CD14-positive monocyte (primary cell): ENCODE data around the gene TMEM205. TPM values are rescaled to one million over a fixed set of nuclear protein-coding genes. Genes with fewer than 3 reads are reported as not detected.
A peak's percentile ranks its signal among the peaks of the same experiment; 100 is the strongest.
"Not testable (repeated sequence)": the region's sequence is repeated elsewhere in the genome, so short reads cannot be mapped to it uniquely, and the experiment has no call there.

Source experiments
- DNase-seq, 3 donors: peaks; one replicate each; pipeline ENCODE4 v3.0.0-alpha.2; 2011 to 2022
- H2AFZ ChIP-seq: 2 replicates; pipeline ENCODE4 v1.6.0; 2012; ENCODE audit warnings: mild to moderate bottlenecking, low read depth, low read length, inconsistent platforms; ENCODE audit not compliant: insufficient read depth, poor library complexity, severe bottlenecking
- H3K27ac ChIP-seq, 2 donors: 1 replicate in 1 of 2; 2 replicates in 1 of 2; pipeline ENCODE4 v1.5.1; 2012 to 2013; ENCODE audit warnings: low read length in 2 of 2, control low read depth in 1 of 2, inconsistent platforms in 1 of 2, low read depth in 1 of 2, mild to moderate bottlenecking in 1 of 2
- H3K27me3 ChIP-seq, 2 donors: one replicate each; pipeline versions ENCODE4 v1.6.0 to v1.6.1; 2011 to 2013; ENCODE audit warnings: low read length in 2 of 2; ENCODE audit not compliant: control insufficient read depth in 2 of 2, insufficient read depth in 2 of 2
- H3K36me3 ChIP-seq, 2 donors: replicated peaks in 1 of 2; 1 replicate in 1 of 2; 2 replicates in 1 of 2; pipeline versions ENCODE4 v1.5.1 to v1.6.1; 2012 to 2013; ENCODE audit warnings: low read length in 2 of 2, control low read depth in 1 of 2, inconsistent platforms in 1 of 2, mild to moderate bottlenecking in 1 of 2; ENCODE audit not compliant: insufficient read depth in 2 of 2, control insufficient read depth in 1 of 2
- H3K4me1 ChIP-seq, 2 donors: 1 replicate in 1 of 2; 2 replicates in 1 of 2; pipeline versions ENCODE4 v1.5.1 to v1.6.1; 2012 to 2013; ENCODE audit warnings: low read length in 2 of 2, control low read depth in 1 of 2, inconsistent platforms in 1 of 2, mild to moderate bottlenecking in 1 of 2, moderate library complexity in 1 of 2; ENCODE audit not compliant: insufficient read depth in 2 of 2, control insufficient read depth in 1 of 2
- H3K4me2 ChIP-seq: replicated peaks from 2 replicates; pipeline ENCODE3; 2012; ENCODE audit warnings: low read length, moderate library complexity, mild to moderate bottlenecking; ENCODE audit not compliant: poor library complexity, severe bottlenecking; ENCODE audit errors: extremely low read depth
- H3K4me3 ChIP-seq, 3 experiments: fragments of 200-600 bp in 1 of 3; sonication (generic) in 1 of 3; replicated peaks in 1 of 3; 1 replicate in 2 of 3; 2 replicates in 1 of 3; pipeline ENCODE4 v1.5.1; 2011 to 2013; ENCODE audit warnings: low read length in 3 of 3, mild to moderate bottlenecking in 3 of 3, control low read depth in 2 of 3, low read depth in 2 of 3, inconsistent platforms in 1 of 3, moderate library complexity in 1 of 3
- H3K79me2 ChIP-seq: 2 replicates; pipeline ENCODE4 v1.6.0; 2012; ENCODE audit warnings: mild to moderate bottlenecking, control low read depth, inconsistent platforms, low read length, moderate library complexity; ENCODE audit not compliant: insufficient read depth
- H3K9ac ChIP-seq: 2 replicates; pipeline ENCODE4 v1.6.0; 2017; ENCODE audit warnings: low read length, mild to moderate bottlenecking; ENCODE audit not compliant: insufficient read depth, poor library complexity, severe bottlenecking
- H3K9me3 ChIP-seq, 2 donors: replicated peaks in 1 of 2; 1 replicate in 1 of 2; 2 replicates in 1 of 2; pipeline versions ENCODE4 v1.5.1 to v1.6.1; 2012 to 2013; ENCODE audit warnings: low read length in 2 of 2, control low read depth in 1 of 2; ENCODE audit not compliant: control insufficient read depth in 1 of 2, insufficient read depth in 1 of 2
- H4K20me1 ChIP-seq: 2 replicates; pipeline ENCODE4 v1.6.0; 2012; ENCODE audit warnings: mild to moderate bottlenecking, low read length, control low read depth, moderate library complexity; ENCODE audit not compliant: insufficient read depth
- H3K27ac Mint-ChIP-seq, 7 donors: one replicate each; pipeline ENCODE4 v1.8.0; 2020; ENCODE audit warnings: mild to moderate bottlenecking in 7 of 7, mixed read lengths in 7 of 7, moderate library complexity in 6 of 7, inconsistent platforms in 2 of 7
- H3K27me3 Mint-ChIP-seq, 3 donors: one replicate each; pipeline ENCODE4 v1.8.0; 2021 to 2022; ENCODE audit warnings: low read depth in 3 of 3, mild to moderate bottlenecking in 3 of 3, mixed read lengths in 3 of 3, moderate library complexity in 3 of 3, inconsistent platforms in 1 of 3
- H3K36me3 Mint-ChIP-seq, 2 donors: one replicate each; pipeline ENCODE4 v1.8.0; 2020; ENCODE audit warnings: mixed read lengths in 2 of 2, inconsistent platforms in 1 of 2, mild to moderate bottlenecking in 1 of 2
- H3K4me1 Mint-ChIP-seq: one replicate; pipeline ENCODE4 v1.8.0; 2020; ENCODE audit warnings: mild to moderate bottlenecking, mixed read lengths
- H3K4me3 Mint-ChIP-seq, 2 donors: one replicate each; pipeline ENCODE4 v1.8.0; 2020; ENCODE audit warnings: mild to moderate bottlenecking in 2 of 2, mixed read lengths in 2 of 2, moderate library complexity in 1 of 2
- H3K9me3 Mint-ChIP-seq, 7 donors: one replicate each; pipeline ENCODE4 v1.8.0; 2020 to 2022; ENCODE audit warnings: mixed read lengths in 7 of 7, mild to moderate bottlenecking in 6 of 7, moderate library complexity in 6 of 7, inconsistent platforms in 2 of 7
- WGBS: methylation state at CpG from one replicate; pipeline ENCODE4 v1.1.5; 2013; ENCODE audit warnings: missing lambda C conversion rate; ENCODE audit not compliant: insufficient coverage; 5-methylcytosine and 5-hydroxymethylcytosine counted together
- intact Hi-C, 2 donors: fragments of 100-400 bp; cut with micrococcal nuclease; formaldehyde crosslinking; loops; one replicate each; pipeline versions ENCODE4 v1.15.0 to v1.15.1; 2023
- polyA plus RNA-seq, 3 donors: library from polyadenylated mRNA; depleted of rRNA in 1 of 3; unstranded in 2 of 3; stranded (reverse) in 1 of 3; fragments of 300-500 nt in 2 of 3; fragments of >200 nt in 1 of 3; fragmentation: Illumina TruSeq in 2 of 3; gene quantifications; 1 replicate in 2 of 3; 2 replicates in 1 of 3; pipeline ENCODE4 v1.2.3, GENCODE V29; 2012 to 2021
- TF ChIP-seq, protein P1 (sequence below): fragments of 200-600 bp; IDR thresholded peaks from one replicate; pipeline ENCODE4 v1.8.0; 2022; ENCODE audit warnings: antibody characterized with exemption, mild to moderate bottlenecking

The TMEM205 gene
- polyA plus RNA-seq, 3 donors, result 252 to 335 (median 263) TPM

DNA sequence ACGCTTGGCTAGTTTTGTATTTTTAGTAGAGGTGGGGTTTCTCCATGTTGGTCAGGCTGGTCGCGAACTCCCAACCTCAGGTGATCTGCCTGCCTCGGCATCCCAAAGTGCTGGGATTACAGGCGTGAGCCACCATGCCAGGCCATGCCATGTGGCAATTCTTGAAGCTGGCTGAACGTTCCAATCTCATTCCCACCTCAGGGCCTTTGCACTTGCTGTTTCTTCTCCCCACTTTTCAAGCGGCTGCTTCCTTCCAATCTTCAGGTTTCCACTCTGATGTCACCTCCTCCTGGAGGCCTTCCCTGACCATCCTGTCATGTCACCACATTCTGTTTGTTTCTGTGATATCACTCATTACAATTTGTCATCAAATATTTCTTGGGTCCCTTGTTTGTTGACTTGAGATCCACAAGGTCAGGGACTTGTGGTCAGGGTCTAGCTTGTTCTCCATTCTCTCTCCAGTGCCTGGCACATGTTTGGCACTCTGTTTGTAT is 33.8 kb upstream of the TMEM205 start:
- Histone ChIP-seq H3K4me1 (peaks cover 76 to 97% of the 10 kb centered on the region in 2 donors), H3K4me3 (peak overlapping the region in 1 of 3 experiments; percentile 87), H3K79me2 (peaks cover 55% of the 10 kb centered on the region), H4K20me1 (no peaks in the 10 kb centered on the region), H3K9me3 (no peaks in the 10 kb centered on the region), H3K27me3 (peaks cover 0 to 19% of the 10 kb centered on the region in 2 donors), H3K27ac (peak overlapping the region in 1 of 2 donors; percentile 95), H3K36me3 (no peaks in the 10 kb centered on the region), H2AFZ (no peak overlapping the region), H3K4me2 (peak overlapping the region; percentile 92), H3K9ac (no peak overlapping the region)
- Mint-ChIP-seq H3K27me3 (peaks cover 16 to 28% (median 21%) of the 10 kb centered on the region in 3 donors), H3K9me3 (peaks cover 0 to 4% (median 0%) of the 10 kb centered on the region in 7 donors), H3K27ac (peak overlapping the region; percentile 97 to 100 (median 99)), H3K4me1 (peaks cover 57% of the 10 kb centered on the region), H3K36me3 (peaks cover 7 to 15% of the 10 kb centered on the region in 2 donors), H3K4me3 (peak overlapping the region; percentile 92 to 100)
- intact Hi-C loops, result loop anchor here (5.0 kb wide), 2 partner anchors 42 to 88 kb away; no protein-coding TSS in a partner anchor
- WGBS, result 96% methylated on average over 6 of the region's 7 CpGs
- TF ChIP-seq, protein P1, sequence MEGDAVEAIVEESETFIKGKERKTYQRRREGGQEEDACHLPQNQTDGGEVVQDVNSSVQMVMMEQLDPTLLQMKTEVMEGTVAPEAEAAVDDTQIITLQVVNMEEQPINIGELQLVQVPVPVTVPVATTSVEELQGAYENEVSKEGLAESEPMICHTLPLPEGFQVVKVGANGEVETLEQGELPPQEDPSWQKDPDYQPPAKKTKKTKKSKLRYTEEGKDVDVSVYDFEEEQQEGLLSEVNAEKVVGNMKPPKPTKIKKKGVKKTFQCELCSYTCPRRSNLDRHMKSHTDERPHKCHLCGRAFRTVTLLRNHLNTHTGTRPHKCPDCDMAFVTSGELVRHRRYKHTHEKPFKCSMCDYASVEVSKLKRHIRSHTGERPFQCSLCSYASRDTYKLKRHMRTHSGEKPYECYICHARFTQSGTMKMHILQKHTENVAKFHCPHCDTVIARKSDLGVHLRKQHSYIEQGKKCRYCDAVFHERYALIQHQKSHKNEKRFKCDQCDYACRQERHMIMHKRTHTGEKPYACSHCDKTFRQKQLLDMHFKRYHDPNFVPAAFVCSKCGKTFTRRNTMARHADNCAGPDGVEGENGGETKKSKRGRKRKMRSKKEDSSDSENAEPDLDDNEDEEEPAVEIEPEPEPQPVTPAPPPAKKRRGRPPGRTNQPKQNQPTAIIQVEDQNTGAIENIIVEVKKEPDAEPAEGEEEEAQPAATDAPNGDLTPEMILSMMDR, result no peak
- DNase-seq, result no peak

DNA sequence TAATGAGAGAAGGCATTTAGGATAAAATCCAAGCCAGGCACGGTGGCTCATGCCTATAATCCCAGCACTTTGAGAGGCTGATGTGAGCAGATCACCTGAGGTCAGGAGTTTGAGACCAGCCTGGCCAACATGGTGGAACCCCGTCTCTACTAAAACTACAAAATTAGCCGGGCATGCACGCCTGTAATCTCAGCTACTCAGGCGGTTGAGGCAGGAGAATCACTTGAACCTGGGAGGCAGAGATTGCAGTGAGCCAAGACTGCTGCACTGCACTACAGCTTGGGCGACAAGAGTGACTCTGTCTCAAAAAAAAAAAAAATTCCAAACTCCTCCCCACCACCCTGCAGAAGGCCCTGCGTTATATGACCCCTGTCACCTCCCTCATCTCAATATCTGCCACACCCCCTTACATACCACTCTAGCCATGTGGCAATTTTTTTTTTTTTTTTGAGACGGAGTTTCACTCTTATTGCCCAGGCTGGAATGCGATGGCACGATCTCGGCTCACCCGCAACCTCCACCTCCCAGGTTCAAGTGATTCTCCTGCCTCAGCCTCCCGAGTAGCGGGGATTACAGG is 33.3 kb upstream of the TMEM205 start:
- Mint-ChIP-seq H3K27ac (peak overlapping the region in 5 of 7 donors; percentile 50 to 100 (median 98)), H3K27me3 (peaks cover 16 to 26% (median 17%) of the 10 kb centered on the region in 3 donors), H3K36me3 (peaks cover 7 to 15% of the 10 kb centered on the region in 2 donors), H3K4me1 (peaks cover 51% of the 10 kb centered on the region)
- DNase-seq, H3K9me3 Mint-ChIP-seq, H3K9me3 ChIP-seq, H3K4me2 ChIP-seq, H3K9ac ChIP-seq, H3K4me3 Mint-ChIP-seq, intact Hi-C loops, H3K36me3 ChIP-seq, H3K4me3 ChIP-seq, H2AFZ ChIP-seq, H4K20me1 ChIP-seq: not testable (repeated sequence)
- peak overlapping the region in 1 of 2 donors; percentile 95 for H3K27ac ChIP-seq
- H3K79me2 ChIP-seq, result peaks cover 55% of the 10 kb centered on the region
- WGBS, result 88% methylated on average over 3 of the region's 14 CpGs
- H3K4me1 ChIP-seq, result peaks cover 75 to 96% of the 10 kb centered on the region in 2 donors
- peaks cover 0 to 19% of the 10 kb centered on the region in 2 donors for H3K27me3 ChIP-seq
